ENCODE measurements around the gene RAD21L1.
"Not testable (repeated sequence)": the region's sequence is repeated elsewhere in the genome, so short reads cannot be mapped to it uniquely, and the experiment has no call there.

The RAD21L1 gene

GRCh38 chr20:1225263-1225782, 521 bp upstream of the RAD21L1 start:
- Histone ChIP-seq H3K4me3 (ENCODE audit: low read depth, low read length) (peak overlapping the region; percentile 73), H2AFZ (ENCODE audit: low read length, unreplicated experiment) (no peak overlapping the region), H3K79me2 (ENCODE audit: control insufficient read depth, insufficient read depth, low read length, unreplicated experiment) (no peaks in the 10 kb centered on the region), H3K27me3 (ENCODE audit: insufficient read depth, low read length) (peaks cover 9% of the 10 kb centered on the region), H3K27ac (ENCODE audit: low read depth, low read length) (no peak overlapping the region), H3K36me3 (ENCODE audit: insufficient read depth, low read length) (no peaks in the 10 kb centered on the region), H3K4me1 (ENCODE audit: control insufficient read depth, insufficient read depth, low read length, unreplicated experiment) (peaks cover 4% of the 10 kb centered on the region)

DNA sequence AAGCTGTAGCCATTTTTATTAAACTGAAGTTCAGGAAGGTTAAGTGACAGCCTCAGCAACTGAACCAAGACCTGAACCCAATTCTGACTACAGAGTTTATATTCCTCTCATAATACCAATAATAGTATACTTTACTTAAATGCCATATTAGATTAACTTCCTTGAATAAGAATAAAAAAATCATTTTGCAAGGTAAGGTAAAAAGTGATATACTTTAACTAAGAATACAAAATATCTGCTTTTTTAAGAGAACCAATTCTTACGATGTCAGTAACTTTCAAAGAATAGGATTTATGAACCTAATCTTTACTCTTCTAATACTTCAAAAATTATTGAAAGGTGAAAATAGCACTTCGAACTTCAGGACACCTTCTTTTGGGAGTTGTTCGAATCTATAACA, 3.7 kb downstream of the RAD21L1 start:
- no peaks in the 10 kb centered on the region for H3K36me3 ChIP-seq (ENCODE audit: insufficient read depth, low read length)
- H3K79me2 ChIP-seq (ENCODE audit: control insufficient read depth, insufficient read depth, low read length, unreplicated experiment) = no peaks in the 10 kb centered on the region
- H3K4me3 ChIP-seq (ENCODE audit: low read depth, low read length) = no peak overlapping the region
- no peak overlapping the region for H2AFZ ChIP-seq (ENCODE audit: low read length, unreplicated experiment)
- peaks cover 9% of the 10 kb centered on the region for H3K27me3 ChIP-seq (ENCODE audit: insufficient read depth, low read length)
- no peak overlapping the region for H3K27ac ChIP-seq (ENCODE audit: low read depth, low read length)
- peaks cover 4% of the 10 kb centered on the region for H3K4me1 ChIP-seq (ENCODE audit: control insufficient read depth, insufficient read depth, low read length, unreplicated experiment)

GRCh38 chr20:1232286-1233111, 6.7 kb downstream of the RAD21L1 start:
- Histone ChIP-seq H3K4me1 (ENCODE audit: control insufficient read depth, insufficient read depth, low read length, unreplicated experiment) (no peaks in the 10 kb centered on the region), H3K4me3 (ENCODE audit: low read depth, low read length) (no peak overlapping the region), H2AFZ (ENCODE audit: low read length, unreplicated experiment) (no peak overlapping the region), H3K36me3 (ENCODE audit: insufficient read depth, low read length) (no peaks in the 10 kb centered on the region), H3K27me3 (ENCODE audit: insufficient read depth, low read length) (peaks cover 3% of the 10 kb centered on the region), H3K79me2 (ENCODE audit: control insufficient read depth, insufficient read depth, low read length, unreplicated experiment) (no peaks in the 10 kb centered on the region), H3K27ac (ENCODE audit: low read depth, low read length) (no peak overlapping the region)

- H2AFZ ChIP-seq (ENCODE audit: low read length, unreplicated experiment) = no peak overlapping the region
These were observed 14.7 kb downstream of the RAD21L1 start for GRCh38 chr20:1240549-1240948.

GRCh38 chr20:1241456-1241855, 15.6 kb downstream of the RAD21L1 start:
- H3K27me3 ChIP-seq (ENCODE audit: insufficient read depth, low read length) = no peaks in the 10 kb centered on the region
- no peak overlapping the region for H2AFZ ChIP-seq (ENCODE audit: low read length, unreplicated experiment)
- H3K36me3 ChIP-seq (ENCODE audit: insufficient read depth, low read length) = no peaks in the 10 kb centered on the region
- H3K79me2 ChIP-seq (ENCODE audit: control insufficient read depth, insufficient read depth, low read length, unreplicated experiment) = no peaks in the 10 kb centered on the region
- no peak overlapping the region for H3K27ac ChIP-seq (ENCODE audit: low read depth, low read length)
- peaks cover 5% of the 10 kb centered on the region for H3K4me1 ChIP-seq (ENCODE audit: control insufficient read depth, insufficient read depth, low read length, unreplicated experiment)
- H3K4me3 ChIP-seq (ENCODE audit: low read depth, low read length) = no peak overlapping the region

More at GRCh38 chr20:1240549-1240948, 14.7 kb downstream of the RAD21L1 start:
- no peaks in the 10 kb centered on the region for H3K36me3 ChIP-seq (ENCODE audit: insufficient read depth, low read length)
- H3K4me3 ChIP-seq (ENCODE audit: low read depth, low read length) = no peak overlapping the region
- H3K27me3 ChIP-seq (ENCODE audit: insufficient read depth, low read length) = no peaks in the 10 kb centered on the region
- H3K79me2 ChIP-seq (ENCODE audit: control insufficient read depth, insufficient read depth, low read length, unreplicated experiment) = no peaks in the 10 kb centered on the region
- H3K27ac ChIP-seq (ENCODE audit: low read depth, low read length) = no peak overlapping the region
- H3K4me1 ChIP-seq (ENCODE audit: control insufficient read depth, insufficient read depth, low read length, unreplicated experiment) = peaks cover 5% of the 10 kb centered on the region

DNA sequence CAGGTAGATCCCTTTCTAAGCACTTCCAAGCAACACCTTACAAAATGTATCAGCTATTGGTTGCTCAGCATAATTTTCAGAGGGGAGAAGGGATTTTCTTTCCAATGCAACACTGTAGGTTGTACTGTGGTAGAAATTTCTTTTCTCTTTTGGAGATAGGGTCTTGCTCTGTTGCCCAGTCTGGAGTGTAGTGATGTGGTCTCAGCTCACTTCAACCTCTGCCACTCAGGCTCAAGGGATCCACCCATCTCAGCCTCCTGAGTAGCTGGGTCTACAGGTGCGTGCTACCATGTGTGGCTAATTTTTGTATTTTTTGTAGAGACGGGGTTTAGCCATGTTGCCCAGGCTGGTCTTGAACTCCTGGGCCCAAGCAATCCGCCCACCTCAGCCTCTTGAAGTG, 16.3 kb downstream of the RAD21L1 start:
- Histone ChIP-seq H3K4me3 (ENCODE audit: low read depth, low read length) (no peak overlapping the region), H3K27ac (ENCODE audit: low read depth, low read length) (peak overlapping the region; percentile 31; the same call in 1 of the 2 replicates)

GRCh38 chr20:1242530-1242929, 16.7 kb downstream of the RAD21L1 start:
- no peaks in the 10 kb centered on the region for H3K36me3 ChIP-seq (ENCODE audit: insufficient read depth, low read length)
- peaks cover 5% of the 10 kb centered on the region for H3K4me1 ChIP-seq (ENCODE audit: control insufficient read depth, insufficient read depth, low read length, unreplicated experiment)
- H3K79me2 ChIP-seq (ENCODE audit: control insufficient read depth, insufficient read depth, low read length, unreplicated experiment) = no peaks in the 10 kb centered on the region
- H3K27me3 ChIP-seq (ENCODE audit: insufficient read depth, low read length) = no peaks in the 10 kb centered on the region
- no peak overlapping the region for H3K4me3 ChIP-seq (ENCODE audit: low read depth, low read length)
- peak overlapping the region; percentile 31; the same call in 1 of the 2 replicates for H3K27ac ChIP-seq (ENCODE audit: low read depth, low read length)
- no peak overlapping the region for H2AFZ ChIP-seq (ENCODE audit: low read length, unreplicated experiment)

More for the DNA sequence above, 16.3 kb downstream of the RAD21L1 start:
- Histone ChIP-seq H2AFZ (ENCODE audit: low read length, unreplicated experiment) (no peak overlapping the region), H3K27me3 (ENCODE audit: insufficient read depth, low read length) (no peaks in the 10 kb centered on the region), H3K4me1 (ENCODE audit: control insufficient read depth, insufficient read depth, low read length, unreplicated experiment) (peaks cover 5% of the 10 kb centered on the region), H3K36me3 (ENCODE audit: insufficient read depth, low read length) (no peaks in the 10 kb centered on the region), H3K79me2 (ENCODE audit: control insufficient read depth, insufficient read depth, low read length, unreplicated experiment) (no peaks in the 10 kb centered on the region)

GRCh38 chr20:1245578-1245977, 19.7 kb downstream of the RAD21L1 start:
- no peaks in the 10 kb centered on the region for H3K27me3 ChIP-seq (ENCODE audit: insufficient read depth, low read length)
- H3K4me3 ChIP-seq (ENCODE audit: low read depth, low read length) = no peak overlapping the region
- no peaks in the 10 kb centered on the region for H3K79me2 ChIP-seq (ENCODE audit: control insufficient read depth, insufficient read depth, low read length, unreplicated experiment)
- H3K27ac ChIP-seq (ENCODE audit: low read depth, low read length) = no peak overlapping the region
- H3K36me3 ChIP-seq (ENCODE audit: insufficient read depth, low read length) = no peaks in the 10 kb centered on the region
- H2AFZ ChIP-seq (ENCODE audit: low read length, unreplicated experiment) = no peak overlapping the region
- H3K4me1 ChIP-seq (ENCODE audit: control insufficient read depth, insufficient read depth, low read length, unreplicated experiment) = peaks cover 5% of the 10 kb centered on the region

- Histone ChIP-seq H3K36me3 (ENCODE audit: insufficient read depth, low read length) (no peaks in the 10 kb centered on the region), H3K79me2 (ENCODE audit: control insufficient read depth, insufficient read depth, low read length, unreplicated experiment) (no peaks in the 10 kb centered on the region), H3K4me1 (ENCODE audit: control insufficient read depth, insufficient read depth, low read length, unreplicated experiment) (peaks cover 5% of the 10 kb centered on the region), H3K27me3 (ENCODE audit: insufficient read depth, low read length) (0 out of 2 replicates have a peak, but pooled peaks cover 4% of the 10 kb centered on the region), H3K27ac (ENCODE audit: low read depth, low read length) (no peak overlapping the region), H3K4me3 (ENCODE audit: low read depth, low read length) (no peak overlapping the region), H2AFZ (ENCODE audit: low read length, unreplicated experiment) (no peak overlapping the region)
These were observed 21.8 kb downstream of the RAD21L1 start for GRCh38 chr20:1247689-1248088.

DNA sequence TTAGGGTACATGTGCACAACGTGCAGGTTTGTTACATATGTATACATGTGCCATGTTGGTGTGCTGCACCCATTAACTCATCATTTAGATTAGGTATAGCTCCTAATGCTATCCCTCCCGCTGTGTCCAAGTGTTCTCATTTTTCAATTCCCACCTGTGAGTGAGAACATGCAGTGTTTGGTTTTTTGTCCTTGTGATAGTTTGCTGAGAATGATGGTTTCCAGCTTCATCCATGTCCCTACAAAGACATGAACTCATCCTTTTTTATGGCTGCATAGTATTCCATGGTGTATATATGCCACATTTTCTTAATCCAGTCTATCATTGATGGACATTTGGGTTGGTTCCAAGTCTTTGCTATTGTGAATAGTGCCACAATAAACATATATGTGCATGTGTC, 24.4 kb downstream of the RAD21L1 start:
- not testable (repeated sequence) for H3K27me3 ChIP-seq (ENCODE audit: insufficient read depth, low read length); H3K36me3 ChIP-seq (ENCODE audit: insufficient read depth, low read length); H3K4me1 ChIP-seq (ENCODE audit: control insufficient read depth, insufficient read depth, low read length, unreplicated experiment); H3K4me3 ChIP-seq (ENCODE audit: low read depth, low read length); H3K27ac ChIP-seq (ENCODE audit: low read depth, low read length); H2AFZ ChIP-seq (ENCODE audit: low read length, unreplicated experiment); H3K79me2 ChIP-seq (ENCODE audit: control insufficient read depth, insufficient read depth, low read length, unreplicated experiment)

DNA sequence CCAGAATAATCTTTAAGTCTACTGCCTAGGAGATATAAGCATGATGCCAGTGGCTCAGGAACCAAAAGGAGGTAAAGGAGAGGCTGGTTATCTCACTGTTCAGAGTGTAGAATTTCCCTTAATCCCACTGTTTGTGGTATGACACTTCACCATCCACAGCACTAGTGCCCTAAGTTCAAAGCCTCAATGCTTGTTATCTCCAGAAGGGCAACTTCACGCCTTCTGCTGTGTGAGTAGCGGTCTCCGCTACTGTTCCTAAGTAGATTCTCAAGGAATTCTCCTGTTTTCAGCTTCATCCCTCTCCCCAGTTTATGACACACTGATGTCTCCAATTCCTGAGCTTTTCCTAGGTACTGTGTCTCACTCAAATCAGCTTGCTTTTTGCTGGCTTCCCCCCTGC, 26.6 kb downstream of the RAD21L1 start:
- H3K79me2 ChIP-seq (ENCODE audit: control insufficient read depth, insufficient read depth, low read length, unreplicated experiment) = no peaks in the 10 kb centered on the region
- H2AFZ ChIP-seq (ENCODE audit: low read length, unreplicated experiment) = no peak overlapping the region
- H3K36me3 ChIP-seq (ENCODE audit: insufficient read depth, low read length) = no peaks in the 10 kb centered on the region
- no peak overlapping the region for H3K27ac ChIP-seq (ENCODE audit: low read depth, low read length)
- peaks cover 6% of the 10 kb centered on the region; the same call in 1 of the 2 replicates for H3K27me3 ChIP-seq (ENCODE audit: insufficient read depth, low read length)
- H3K4me1 ChIP-seq (ENCODE audit: control insufficient read depth, insufficient read depth, low read length, unreplicated experiment) = no peaks in the 10 kb centered on the region
- no peak overlapping the region for H3K4me3 ChIP-seq (ENCODE audit: low read depth, low read length)
